Karpas-422 (cell line): ENCODE measurements around the gene PRKAB2. TPM values are rescaled to one million over a fixed set of nuclear protein-coding genes. Genes with fewer than 3 reads are reported as not detected.
"Not testable (repeated sequence)": the region's sequence is repeated elsewhere in the genome, so short reads cannot be mapped to it uniquely, and the experiment has no call there.

Experiments
- DNase-seq: peaks from one replicate; pipeline ENCODE4 v3.0.0-alpha.2; 2015
- H2AFZ ChIP-seq: fragments of 200-600 bp; sonication (generic); 2 replicates; pipeline ENCODE4 v1.6.1; 2014; ENCODE audit warnings: antibody characterized with exemption, low read length, mixed read lengths
- H3K27ac ChIP-seq: fragments of 200-600 bp; sonication (generic); 2 replicates; pipeline ENCODE4 v1.5.1; 2014; ENCODE audit warnings: mild to moderate bottlenecking, low read length, moderate library complexity
- H3K27me3 ChIP-seq: fragments of 200-600 bp; sonication (generic); 2 replicates; pipeline ENCODE4 v1.6.1; 2014; ENCODE audit warnings: low read length, mixed read lengths
- H3K36me3 ChIP-seq: fragments of 200-600 bp; sonication (generic); 2 replicates; pipeline ENCODE4 v1.6.1; 2014; ENCODE audit warnings: low read length, mixed read lengths; ENCODE audit not compliant: insufficient read depth
- H3K4me1 ChIP-seq: fragments of 200-600 bp; sonication (generic); 2 replicates; pipeline ENCODE4 v1.6.1; 2014; ENCODE audit warnings: mild to moderate bottlenecking, low read length, mixed read lengths
- H3K4me2 ChIP-seq: fragments of 200-600 bp; sonication (generic); 2 replicates; pipeline ENCODE4 v1.6.1; 2014; ENCODE audit warnings: low read length, low read depth, mild to moderate bottlenecking; ENCODE audit not compliant: poor library complexity, severe bottlenecking
- H3K4me3 ChIP-seq: fragments of 200-600 bp; sonication (generic); 2 replicates; pipeline ENCODE4 v1.5.1; 2014; ENCODE audit warnings: mild to moderate bottlenecking, antibody characterized with exemption, low read length, mixed read lengths
- H3K79me2 ChIP-seq: fragments of 200-600 bp; sonication (generic); 2 replicates; pipeline ENCODE4 v1.6.1; 2014; ENCODE audit warnings: mild to moderate bottlenecking, low read length, mixed read lengths
- H3K9ac ChIP-seq: fragments of 200-600 bp; sonication (generic); 2 replicates; pipeline ENCODE4 v1.6.0; 2014; ENCODE audit warnings: low read length
- H3K9me2 ChIP-seq: fragments of 200-600 bp; sonication (generic), shearing (Covaris generic); replicated peaks from 2 replicates; pipeline ENCODE4 v1.6.0; 2014; ENCODE audit warnings: mild to moderate bottlenecking, low read length, moderate library complexity; ENCODE audit not compliant: insufficient read depth
- H3K9me3 ChIP-seq: fragments of 300-700, 200-600 bp; sonication (generic); 2 replicates; pipeline ENCODE4 v1.6.1; 2014; ENCODE audit warnings: low read length, mixed read lengths
- H4K20me1 ChIP-seq: fragments of 200-600 bp; sonication (generic); 2 replicates; pipeline ENCODE4 v1.6.1; 2014; ENCODE audit warnings: mild to moderate bottlenecking, antibody characterized with exemption, low read length, low read depth; ENCODE audit not compliant: insufficient read depth
- total RNA-seq: library from RNA; depleted of rRNA; stranded (reverse); fragments of >200 nt; shearing (Covaris generic); gene quantifications from 2 replicates; pipeline ENCODE4 v1.2.3, GENCODE V29; 2014; ENCODE audit warnings: low replicate concordance

The PRKAB2 gene
- total RNA-seq, 1 experiment from 2014 or later, result 12.4 TPM

DNA sequence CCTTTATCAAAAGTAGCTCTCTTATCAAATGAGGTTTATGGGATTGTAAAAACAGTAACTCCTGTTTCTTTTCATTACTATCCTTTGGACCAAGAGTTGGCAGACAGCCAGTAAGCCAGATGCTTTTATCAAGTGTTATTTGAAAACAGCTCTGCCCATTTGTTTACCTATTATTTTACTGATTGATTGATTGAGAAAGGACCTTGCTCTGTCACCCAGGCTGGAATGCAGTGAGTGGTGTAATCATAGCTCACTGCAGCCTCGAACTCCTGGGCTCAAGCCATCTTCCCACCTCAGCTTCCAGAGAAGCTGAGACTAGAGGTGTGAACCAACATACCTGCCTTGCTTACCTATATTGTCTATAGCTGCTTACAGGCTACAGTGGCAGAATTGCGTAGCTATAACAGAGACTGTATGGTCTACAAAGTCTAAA lies 3.6 kb downstream of the PRKAB2 start:
- Histone ChIP-seq H3K27me3 (no peaks in the 10 kb centered on the region), H3K4me1 (peaks cover 29% of the 10 kb centered on the region), H4K20me1 (no peaks in the 10 kb centered on the region), H3K4me2 (no peak overlapping the region), H3K9me2 (no peaks in the 10 kb centered on the region), H3K79me2 (peaks cover 55% of the 10 kb centered on the region), H3K36me3 (no peaks in the 10 kb centered on the region), H3K9ac (no peak overlapping the region), H3K27ac (no peak overlapping the region), H3K4me3 (no peak overlapping the region), H3K9me3 (no peaks in the 10 kb centered on the region), H2AFZ (no peak overlapping the region)
- DNase-seq, result no peak

DNA sequence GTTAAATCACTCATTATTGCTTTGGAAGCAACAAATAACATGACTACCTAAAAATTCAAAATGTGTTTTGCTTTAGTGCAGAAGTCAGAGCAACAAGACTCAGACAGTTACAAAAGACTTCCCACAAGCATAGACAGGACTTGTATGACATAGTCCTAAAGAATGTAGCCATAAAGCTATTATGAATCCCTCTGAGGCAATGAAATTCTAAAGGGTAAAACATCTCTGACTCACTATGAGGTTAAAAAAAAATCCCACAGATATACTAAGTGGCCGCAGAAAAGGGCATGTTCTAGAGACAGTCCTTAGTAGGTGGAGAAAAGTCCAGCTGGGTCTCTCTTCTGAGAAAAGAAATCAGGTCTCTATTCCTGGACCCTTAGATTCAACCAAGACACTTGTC lies 4.9 kb downstream of the PRKAB2 start:
- H3K27ac ChIP-seq, result no peak overlapping the region
- peaks cover 19% of the 10 kb centered on the region for H3K4me1 ChIP-seq
- no peak overlapping the region for H3K9ac ChIP-seq
- H3K79me2 ChIP-seq, result peaks cover 61% of the 10 kb centered on the region
- no peak for DNase-seq
- no peak overlapping the region for H3K4me3 ChIP-seq
- H3K36me3 ChIP-seq, result no peaks in the 10 kb centered on the region
- H3K9me3 ChIP-seq, result no peaks in the 10 kb centered on the region
- H3K4me2 ChIP-seq, result no peak overlapping the region
- no peaks in the 10 kb centered on the region for H4K20me1 ChIP-seq
- no peaks in the 10 kb centered on the region for H3K27me3 ChIP-seq
- H3K9me2 ChIP-seq, result no peaks in the 10 kb centered on the region
- no peak overlapping the region for H2AFZ ChIP-seq

DNA sequence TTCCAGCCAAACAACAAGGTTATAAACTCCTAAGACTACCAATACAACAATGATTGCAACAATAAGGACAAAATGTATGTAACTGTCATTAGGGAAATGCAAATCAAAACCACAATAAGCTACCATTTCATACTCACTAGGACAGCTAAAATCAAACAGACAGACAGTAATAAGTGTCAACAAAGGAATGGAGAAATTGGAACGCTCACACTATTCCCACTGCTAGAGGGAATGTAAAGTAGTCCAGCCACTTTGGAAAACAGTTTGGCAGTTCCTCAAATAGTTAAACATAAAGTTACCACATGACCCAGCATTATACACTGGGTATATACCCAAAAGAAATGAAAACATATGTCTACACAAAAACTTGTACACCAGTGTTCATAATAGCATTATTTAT lies 9.3 kb downstream of the PRKAB2 start:
- DNase-seq, result no peak
- Histone ChIP-seq H3K36me3 (0 out of 2 replicates have a peak, but pooled peaks cover 4% of the 10 kb centered on the region), H3K4me2 (no peak overlapping the region), H3K4me3 (no peak overlapping the region), H3K9ac (no peak overlapping the region), H2AFZ (no peak overlapping the region), H3K9me2 (no peaks in the 10 kb centered on the region), H3K4me1 (no peaks in the 10 kb centered on the region), H3K79me2 (peaks cover 24% of the 10 kb centered on the region), H3K27ac (no peak overlapping the region), H3K9me3 (no peaks in the 10 kb centered on the region), H4K20me1 (no peaks in the 10 kb centered on the region), H3K27me3 (no peaks in the 10 kb centered on the region)

DNA sequence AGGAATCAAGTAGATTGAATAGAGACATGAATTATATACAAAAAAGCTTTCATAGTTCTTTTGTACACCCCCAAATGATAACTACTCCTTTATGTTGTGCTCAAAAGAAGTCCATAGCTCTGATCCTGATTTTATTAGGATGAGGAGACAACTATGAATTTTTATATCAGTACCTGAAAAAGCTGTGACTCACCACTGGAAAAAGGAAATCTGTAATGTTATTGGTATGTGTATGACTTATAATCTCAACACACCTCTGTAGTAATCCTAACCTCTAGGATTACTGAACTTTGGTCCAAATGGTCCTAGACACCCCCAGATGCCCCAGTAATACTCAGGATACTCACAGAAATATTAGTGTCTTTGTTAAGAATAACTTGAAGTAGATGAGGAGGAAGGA lies 10.2 kb downstream of the PRKAB2 start:
- H4K20me1 ChIP-seq, result no peaks in the 10 kb centered on the region
- no peaks in the 10 kb centered on the region for H3K9me3 ChIP-seq
- H3K27ac ChIP-seq, result no peak overlapping the region
- 0 out of 2 replicates have a peak, but pooled peaks cover 4% of the 10 kb centered on the region for H3K36me3 ChIP-seq
- no peak overlapping the region for H3K9ac ChIP-seq
- peaks cover 14% of the 10 kb centered on the region for H3K79me2 ChIP-seq
- H3K4me1 ChIP-seq, result no peaks in the 10 kb centered on the region
- H3K27me3 ChIP-seq, result no peaks in the 10 kb centered on the region
- DNase-seq, result no peak
- no peak overlapping the region for H3K4me2 ChIP-seq
- no peak overlapping the region for H3K4me3 ChIP-seq
- H3K9me2 ChIP-seq, result no peaks in the 10 kb centered on the region
- H2AFZ ChIP-seq, result no peak overlapping the region

DNA sequence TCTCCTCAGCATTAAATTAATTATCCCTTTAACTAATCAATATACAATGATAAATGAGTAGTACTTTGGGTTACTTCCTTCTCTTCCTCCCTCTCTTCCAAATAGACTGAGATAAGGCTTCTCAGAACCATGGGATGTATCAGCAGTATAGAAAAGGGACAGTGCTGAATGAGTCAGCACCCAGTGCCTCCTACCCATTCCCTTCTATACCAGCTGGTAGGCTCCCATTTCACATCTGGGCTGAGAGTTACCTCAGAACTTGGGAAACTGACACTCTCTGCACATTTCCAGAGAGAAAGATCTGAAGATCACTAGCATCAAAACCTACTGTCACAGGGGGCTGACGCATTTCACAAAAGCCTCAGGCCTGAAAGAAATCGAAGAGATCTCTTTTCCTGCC lies 15.2 kb downstream of the PRKAB2 start:
- not testable (repeated sequence) for H2AFZ ChIP-seq, H3K79me2 ChIP-seq

DNA sequence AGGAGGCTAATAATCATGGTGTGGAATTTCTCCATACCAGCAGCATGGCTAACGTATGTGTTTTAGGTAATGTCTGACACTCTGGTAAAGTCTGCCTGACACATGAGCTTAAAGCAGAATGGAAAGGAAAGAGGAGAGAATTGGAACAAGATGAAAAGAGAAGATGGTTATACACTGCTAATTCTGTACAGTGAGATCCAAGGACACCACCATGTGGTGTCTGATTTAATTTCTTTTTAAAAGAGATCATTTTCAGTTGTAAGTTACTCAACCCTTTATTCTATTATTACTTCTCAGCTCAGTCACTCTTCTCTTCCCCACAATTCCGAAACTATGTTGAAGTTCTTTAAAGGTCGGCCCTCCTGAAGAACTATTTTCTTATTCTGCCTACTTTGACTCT lies 15.6 kb downstream of the PRKAB2 start:
- H3K4me2 ChIP-seq, result no peak overlapping the region
- H3K79me2 ChIP-seq, result no peaks in the 10 kb centered on the region
- no peak overlapping the region for H2AFZ ChIP-seq
- H3K36me3 ChIP-seq, result 0 out of 2 replicates have a peak, but pooled peaks cover 4% of the 10 kb centered on the region
- H3K4me1 ChIP-seq, result no peaks in the 10 kb centered on the region
- H3K9me2 ChIP-seq, result no peaks in the 10 kb centered on the region
- no peak for DNase-seq
- H3K9ac ChIP-seq, result no peak overlapping the region
- no peak overlapping the region for H3K4me3 ChIP-seq
- H3K27ac ChIP-seq, result no peak overlapping the region
- no peaks in the 10 kb centered on the region for H3K27me3 ChIP-seq
- H4K20me1 ChIP-seq, result no peaks in the 10 kb centered on the region
- H3K9me3 ChIP-seq, result no peaks in the 10 kb centered on the region

More for the DNA sequence above, 15.2 kb downstream of the PRKAB2 start:
- not testable (repeated sequence) for H3K27ac ChIP-seq, H3K4me2 ChIP-seq, H3K9me3 ChIP-seq, DNase-seq, H3K9me2 ChIP-seq, H3K4me1 ChIP-seq, H3K4me3 ChIP-seq, H3K27me3 ChIP-seq, H3K36me3 ChIP-seq, H4K20me1 ChIP-seq, H3K9ac ChIP-seq

DNA sequence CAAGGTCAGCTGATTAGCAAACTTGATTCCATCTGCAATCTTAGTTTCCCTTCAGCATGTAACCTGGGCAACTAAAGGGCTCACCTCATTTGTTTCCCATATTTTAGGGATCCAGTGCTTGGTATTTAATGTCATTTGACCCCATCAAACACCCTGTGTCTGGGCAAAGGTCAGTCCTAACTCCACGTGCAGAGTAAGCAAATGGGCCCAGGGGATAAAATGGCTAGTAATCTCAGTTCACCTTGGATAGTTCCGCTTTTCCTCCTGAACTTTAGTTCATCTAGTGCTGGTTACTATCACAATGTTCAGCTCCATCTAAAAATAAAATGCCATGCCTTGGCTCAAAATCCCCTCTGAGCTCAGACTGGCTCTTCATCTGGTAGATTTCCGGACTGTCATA lies 19.5 kb downstream of the PRKAB2 start:
- Histone ChIP-seq H3K9me3 (no peaks in the 10 kb centered on the region), H3K4me1 (no peaks in the 10 kb centered on the region), H2AFZ (no peak overlapping the region), H3K27me3 (no peaks in the 10 kb centered on the region), H3K4me2 (no peak overlapping the region), H4K20me1 (no peaks in the 10 kb centered on the region), H3K9ac (no peak overlapping the region), H3K36me3 (no peaks in the 10 kb centered on the region), H3K79me2 (no peaks in the 10 kb centered on the region), H3K4me3 (no peak overlapping the region), H3K9me2 (no peaks in the 10 kb centered on the region), H3K27ac (no peak overlapping the region)
- no peak for DNase-seq

DNA sequence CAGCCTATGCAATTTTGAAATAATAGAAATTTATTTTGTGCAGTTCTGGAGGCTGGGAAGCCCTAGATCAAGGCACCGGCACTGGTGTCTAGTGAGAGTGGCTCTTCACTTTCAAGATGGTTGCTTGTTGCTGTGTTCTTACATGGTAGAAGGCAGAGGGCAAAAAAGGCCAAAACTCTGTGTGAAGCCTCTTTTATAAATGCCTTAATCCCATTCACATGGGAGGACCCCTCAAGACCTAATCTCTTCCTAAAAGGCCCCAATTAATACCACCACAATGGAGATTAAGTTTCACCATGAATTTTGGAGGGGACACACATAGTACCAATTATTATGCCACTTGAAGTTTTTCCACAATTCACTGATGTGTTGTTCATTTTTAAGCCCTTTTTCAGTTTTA lies 21.0 kb downstream of the PRKAB2 start:
- H3K9me2 ChIP-seq, result no peaks in the 10 kb centered on the region
- H2AFZ ChIP-seq, result no peak overlapping the region
- H3K27me3 ChIP-seq, result no peaks in the 10 kb centered on the region
- DNase-seq, result no peak
- H4K20me1 ChIP-seq, result no peaks in the 10 kb centered on the region
- H3K79me2 ChIP-seq, result no peaks in the 10 kb centered on the region
- no peak overlapping the region for H3K27ac ChIP-seq
- H3K9me3 ChIP-seq, result no peaks in the 10 kb centered on the region
- H3K4me1 ChIP-seq, result no peaks in the 10 kb centered on the region
- H3K9ac ChIP-seq, result no peak overlapping the region
- no peaks in the 10 kb centered on the region for H3K36me3 ChIP-seq
- no peak overlapping the region for H3K4me3 ChIP-seq
- no peak overlapping the region for H3K4me2 ChIP-seq

DNA sequence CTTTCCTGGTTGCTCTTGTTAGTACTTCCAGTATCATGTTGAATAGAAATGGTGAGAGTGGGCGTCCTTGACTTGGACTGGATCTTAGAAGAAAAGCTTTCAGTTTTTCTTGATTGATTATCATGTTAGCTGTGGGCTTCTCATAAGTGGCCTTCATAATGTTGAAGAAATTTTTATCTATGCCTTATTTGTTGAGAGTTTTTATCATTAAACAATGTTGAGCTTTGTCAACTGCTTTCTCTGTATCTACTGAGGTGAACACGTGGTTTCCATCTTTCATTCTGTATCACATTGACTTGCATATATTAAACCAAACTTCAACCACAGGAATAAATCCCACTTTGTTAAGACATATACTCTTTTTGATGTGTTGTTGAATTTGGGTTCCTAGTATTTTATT lies 29.4 kb downstream of the PRKAB2 start:
- no peaks in the 10 kb centered on the region for H3K4me1 ChIP-seq
- H3K27me3 ChIP-seq, result no peaks in the 10 kb centered on the region
- H3K36me3 ChIP-seq, result no peaks in the 10 kb centered on the region
- no peaks in the 10 kb centered on the region for H3K9me3 ChIP-seq
- no peak overlapping the region for H3K4me3 ChIP-seq
- DNase-seq, result no peak
- no peaks in the 10 kb centered on the region for H3K9me2 ChIP-seq
- no peak overlapping the region for H3K9ac ChIP-seq
- no peaks in the 10 kb centered on the region for H4K20me1 ChIP-seq
- no peak overlapping the region for H3K4me2 ChIP-seq
- H3K79me2 ChIP-seq, result no peaks in the 10 kb centered on the region
- no peak overlapping the region for H3K27ac ChIP-seq
- H2AFZ ChIP-seq, result no peak overlapping the region
